Adrenal gland (tissue), 5 donors: ENCODE data around the gene TCP11.

Experiments
- CTCF ChIP-seq, 6 experiments: fragments of 450-650 bp in 4 of 6; fragments of 200-600 bp in 2 of 6; sonication (generic) in 1 of 6; IDR thresholded peaks; 1 replicate in 5 of 6; 2 replicates in 1 of 6; pipeline versions ENCODE4 v1.5.1 to v1.8.0; 2016 to 2021; ENCODE audit warnings: antibody characterized with exemption in 6 of 6, mild to moderate bottlenecking in 2 of 6, moderate library complexity in 1 of 6
- POLR2A ChIP-seq, 2 donors: fragments of 450-650 bp; IDR thresholded peaks; one replicate each; pipeline ENCODE4 v1.6.1; 2017; ENCODE audit warnings: antibody characterized with exemption in 2 of 2, mild to moderate bottlenecking in 2 of 2, moderate library complexity in 1 of 2
- donor health status: DM: no; HTN: no; CAD: no.

DNA sequence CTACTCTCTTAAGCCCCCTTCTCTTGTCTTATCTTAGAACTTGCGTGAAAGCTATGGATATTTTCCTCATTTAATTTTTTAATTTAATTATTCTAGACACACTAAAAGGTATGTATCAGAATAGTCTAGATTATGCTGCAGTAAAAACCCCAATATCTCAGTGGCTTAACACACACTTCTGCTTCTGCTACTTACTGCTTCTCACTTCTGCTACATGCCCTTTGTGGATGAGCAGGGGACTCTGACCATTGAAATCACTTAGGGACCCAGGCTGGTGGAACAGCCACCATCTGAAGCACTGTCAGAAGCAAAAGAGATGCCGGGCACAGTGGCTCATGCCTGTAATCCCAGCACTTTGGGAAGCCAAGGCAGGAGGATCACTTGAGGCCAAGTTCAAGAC lies 45.4 kb upstream of the TCP11 start:
- TF ChIP-seq CTCF (IDR thresholded peaks at IDR 0.05), result no peak
- TF ChIP-seq POLR2A (IDR thresholded peaks at IDR 0.05), result no peak
